ENCODE measurements around the gene APRT.
"Not testable (repeated sequence)": the region's sequence is repeated elsewhere in the genome, so short reads cannot be mapped to it uniquely, and the experiment has no call there.

APRT gene

DNA sequence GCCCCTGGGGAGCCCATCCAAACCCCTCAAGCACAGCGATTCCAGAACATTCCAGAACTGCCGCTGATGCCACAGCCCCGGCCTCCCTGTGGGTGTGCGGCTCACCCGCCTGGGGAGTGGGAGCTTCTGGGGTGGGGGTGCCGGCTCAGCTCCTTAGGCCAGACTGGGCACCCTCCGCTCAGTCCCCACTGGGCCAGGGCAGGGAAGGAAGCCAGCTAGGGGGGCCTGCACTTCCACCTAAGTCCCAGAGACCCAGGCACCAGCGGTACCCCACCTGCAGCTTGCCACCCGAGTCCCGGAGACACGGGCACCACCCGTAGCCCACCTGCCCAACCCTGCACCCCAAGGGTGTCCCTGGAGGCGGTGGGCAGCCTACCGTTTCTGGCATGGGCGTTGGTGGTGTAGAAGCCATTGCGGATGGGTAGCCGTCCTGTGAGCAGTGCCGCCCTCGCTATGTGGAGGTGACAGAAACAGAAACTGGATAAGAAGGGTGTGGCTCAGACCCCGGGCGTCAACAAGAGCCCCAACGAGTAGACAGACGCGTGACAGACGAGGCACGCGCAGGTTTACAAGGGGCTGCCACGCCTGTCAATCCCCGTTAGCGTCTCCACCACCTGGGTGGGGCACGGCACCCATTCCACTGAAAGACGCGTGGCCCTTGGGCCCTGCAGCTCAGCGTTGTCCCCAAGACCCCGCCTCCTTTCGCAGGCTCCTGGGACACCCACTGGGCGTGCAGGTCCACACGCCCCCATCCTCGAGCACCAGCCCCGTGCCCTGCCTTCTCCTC lies 30.0 kb upstream of the APRT start:
- DNase-seq: no peak

DNA sequence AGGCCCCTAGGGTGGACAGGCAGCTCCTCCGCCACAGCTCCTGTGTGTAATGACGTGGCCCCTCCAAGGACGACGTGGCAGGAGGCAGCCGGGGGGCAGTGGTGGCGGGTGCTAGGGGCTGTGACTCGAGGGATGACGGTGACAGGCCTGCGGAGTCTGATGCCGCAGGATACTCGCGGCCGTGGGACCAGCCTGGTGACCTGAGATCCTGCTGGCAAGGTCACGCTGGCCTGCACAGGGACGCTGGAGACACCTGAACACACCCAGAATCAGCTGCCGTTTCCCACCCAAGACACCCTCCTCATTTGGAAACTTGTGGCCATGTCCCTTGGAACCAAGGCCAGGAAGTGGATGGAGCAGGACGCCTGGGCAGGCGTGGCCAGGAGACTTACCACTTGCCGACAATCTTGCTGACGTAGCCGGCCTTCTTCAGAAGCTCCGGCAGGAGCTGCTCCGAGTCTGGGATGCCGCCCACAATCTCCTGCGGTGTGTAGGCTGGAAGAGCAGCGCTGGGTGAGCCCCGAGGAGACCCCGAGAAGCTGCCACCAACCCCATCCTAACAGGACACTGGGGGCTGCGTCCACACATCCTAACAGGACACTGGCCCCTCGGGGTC lies 29.0 kb upstream of the APRT start:
- no peak for DNase-seq

DNA sequence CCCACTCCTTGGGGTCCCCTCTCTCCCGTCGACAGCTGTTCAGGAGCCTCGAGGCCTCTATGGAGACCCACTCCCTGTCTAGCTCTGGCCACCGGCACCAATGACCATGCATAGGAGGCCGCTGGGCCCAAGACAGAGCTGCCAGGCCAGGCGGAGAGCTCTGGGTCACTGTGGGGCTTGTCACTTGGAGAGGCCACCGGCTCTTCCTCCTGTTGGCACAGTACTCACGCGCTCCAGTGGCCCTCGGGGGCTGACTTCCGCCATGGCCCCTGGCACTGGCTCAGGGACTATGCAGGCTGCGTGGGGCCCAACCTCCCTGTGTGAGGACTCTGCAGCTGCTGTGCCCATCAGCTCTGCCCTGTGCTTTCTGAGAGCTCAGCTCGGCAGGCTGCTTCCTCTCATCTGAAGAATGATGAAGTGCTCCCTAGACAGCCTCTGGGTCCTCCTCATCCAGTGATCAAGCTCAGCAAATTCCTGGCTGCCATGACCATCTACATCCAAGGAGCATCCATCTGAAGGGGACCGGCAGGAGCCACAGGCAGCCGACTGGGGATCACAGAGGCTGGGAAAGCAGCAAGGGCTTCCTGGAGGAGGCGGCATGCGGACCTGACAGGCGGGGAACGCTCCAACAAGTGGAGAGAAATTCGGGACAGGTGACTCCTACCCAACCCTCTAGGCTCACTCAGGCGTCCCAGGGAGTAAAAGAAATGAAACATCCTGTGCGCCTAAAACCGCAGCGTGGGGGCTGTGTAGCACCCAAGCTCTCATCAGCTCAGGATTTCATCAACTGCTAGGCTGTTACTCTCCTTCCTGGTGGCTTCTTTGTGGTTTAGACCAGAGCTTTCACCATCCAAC lies 28.2 kb upstream of the APRT start:
- no peak for DNase-seq

DNA sequence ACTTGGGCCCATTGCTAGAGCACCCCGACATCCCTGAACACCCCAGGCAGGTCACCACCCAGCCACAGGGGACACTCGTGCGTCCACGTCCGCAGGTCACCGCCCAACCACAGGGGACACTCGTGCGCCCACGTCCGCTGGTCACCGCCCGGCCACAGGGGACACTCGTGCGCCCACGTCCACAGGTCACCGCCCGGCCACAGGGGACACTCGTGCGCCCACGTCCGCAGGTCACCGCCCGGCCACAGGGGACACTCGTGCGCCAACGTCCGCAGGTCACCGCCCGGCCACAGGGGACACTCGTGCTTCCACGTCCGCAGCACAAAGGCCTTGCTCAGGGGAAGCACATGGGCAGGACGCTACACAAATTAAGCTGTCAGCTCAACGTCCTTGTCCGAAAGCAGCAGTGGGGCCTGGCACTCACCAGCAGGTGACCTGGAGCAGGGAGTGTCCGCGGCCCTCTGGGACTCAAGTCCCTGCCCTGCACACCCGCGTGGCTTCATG lies 27.4 kb upstream of the APRT start:
- no peak for DNase-seq

DNA sequence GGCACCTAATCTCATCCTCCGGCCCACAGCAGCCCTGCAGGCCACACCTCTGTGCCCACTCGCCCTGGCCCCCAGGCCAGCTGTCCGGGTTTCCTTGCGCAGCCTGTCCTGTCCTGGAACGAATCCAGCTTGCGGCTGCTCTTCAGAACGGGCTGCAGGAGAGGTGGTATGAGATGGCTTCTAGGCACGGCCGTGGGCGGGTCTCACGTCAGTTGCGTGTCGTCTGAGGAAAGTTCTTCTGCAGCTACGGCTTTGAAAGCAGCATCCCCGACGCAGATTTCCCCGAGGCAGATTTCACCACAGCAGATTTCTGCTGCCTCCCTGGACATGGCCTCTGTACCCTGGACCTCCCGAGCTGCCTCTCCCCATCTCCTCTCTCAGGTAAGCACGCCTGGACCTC lies 26.8 kb upstream of the APRT start:
- DNase-seq: no peak

DNA sequence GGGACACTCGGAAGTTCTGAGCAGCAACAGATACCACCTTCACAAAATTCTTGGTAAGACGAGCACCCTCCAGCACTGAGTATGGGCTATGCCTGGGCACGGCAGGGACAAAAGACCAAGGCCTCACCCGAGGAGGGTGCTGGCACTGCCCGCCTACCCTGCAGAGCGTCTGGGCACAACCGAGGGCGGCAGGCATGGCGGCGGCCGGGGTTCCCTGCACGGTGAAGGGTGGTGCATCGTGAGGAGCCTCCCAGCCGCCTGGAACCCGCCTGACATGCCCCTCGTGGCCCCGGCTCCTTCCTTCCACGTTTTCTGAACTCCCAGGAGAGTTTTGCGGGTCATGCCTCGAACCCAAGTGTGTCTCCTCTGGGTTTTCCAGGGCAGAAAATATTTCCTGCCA lies 26.1 kb upstream of the APRT start:
- no peak for DNase-seq

DNA sequence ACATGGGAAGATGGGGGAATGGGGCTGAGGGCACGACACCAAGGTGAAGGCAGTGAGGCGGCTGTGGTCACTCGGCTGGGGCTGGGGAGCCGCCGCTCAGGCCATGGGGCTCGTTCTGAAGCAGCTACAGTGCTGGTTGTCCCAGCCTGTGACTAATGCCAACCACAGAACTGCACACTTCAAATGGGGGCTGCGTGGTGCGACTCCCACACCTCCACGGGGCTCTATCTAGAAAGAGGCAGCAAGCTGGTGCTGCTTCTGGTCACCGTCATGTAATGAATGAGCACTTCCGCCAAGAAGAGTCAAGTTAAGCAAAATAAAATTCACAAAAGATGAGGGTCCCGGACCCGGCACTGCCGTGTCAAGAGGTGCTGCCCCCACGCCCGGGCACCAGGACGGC lies 25.1 kb upstream of the APRT start:
- DNase-seq: no peak

DNA sequence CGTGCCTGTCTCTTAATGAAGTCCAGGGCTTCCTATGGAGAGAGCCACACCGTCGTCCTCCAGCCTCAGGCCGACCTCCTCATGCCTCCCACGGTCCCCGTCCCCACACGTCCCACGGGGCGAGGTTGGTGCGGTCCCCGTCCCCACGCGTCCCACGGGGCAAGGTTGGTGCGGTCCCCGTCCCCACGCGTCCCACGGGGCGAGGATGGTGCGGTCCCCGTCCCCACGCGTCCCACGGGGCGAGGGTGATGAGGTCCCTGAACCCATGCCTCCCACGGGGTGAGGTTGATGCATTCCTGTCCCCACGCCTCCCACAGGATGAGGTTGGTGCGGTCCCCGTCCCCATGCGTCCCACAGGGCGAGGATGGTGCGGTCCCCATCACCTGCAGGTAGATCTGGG lies 24.1 kb upstream of the APRT start:
- no peak for DNase-seq

DNA sequence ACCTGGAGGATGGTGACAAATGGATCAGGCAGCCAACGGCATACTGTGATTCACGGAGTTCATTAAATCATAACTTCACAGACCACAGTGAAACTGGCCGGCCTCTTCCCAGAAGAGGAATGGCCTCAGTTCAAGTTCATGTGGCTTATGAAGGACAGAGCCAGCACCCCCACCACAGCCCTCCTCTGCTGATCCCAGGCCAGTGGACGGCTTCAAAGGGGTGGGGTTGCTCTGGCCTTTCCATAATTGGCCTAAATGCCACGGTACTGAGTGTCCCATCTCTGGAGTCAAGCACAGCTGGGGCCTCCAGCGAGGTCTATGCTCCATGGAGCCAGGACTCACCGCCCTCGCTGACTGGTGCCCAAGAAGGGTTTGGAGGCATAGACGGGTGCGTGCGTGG lies 23.7 kb upstream of the APRT start:
- no peak for DNase-seq

DNA sequence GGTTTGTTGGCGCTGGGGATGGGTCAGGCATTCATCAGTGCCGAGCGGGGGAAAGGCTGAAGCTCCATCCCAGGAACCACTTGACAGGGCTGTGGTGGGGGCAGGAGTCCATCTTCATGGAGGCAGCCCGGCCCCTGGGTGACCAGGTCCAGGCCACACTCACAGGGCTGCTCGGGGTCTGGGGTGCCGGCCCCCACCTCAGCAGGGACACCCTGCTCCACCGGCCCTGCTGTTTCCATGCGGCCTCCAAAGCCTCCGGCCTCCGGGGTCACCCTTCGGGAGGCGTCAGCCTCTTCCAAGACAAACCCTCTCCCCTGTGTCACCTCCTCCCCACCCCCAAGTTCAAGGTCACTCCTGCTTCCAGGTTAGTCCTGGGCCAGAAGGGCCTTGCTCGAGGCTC lies 22.9 kb upstream of the APRT start:
- no peak for DNase-seq

DNA sequence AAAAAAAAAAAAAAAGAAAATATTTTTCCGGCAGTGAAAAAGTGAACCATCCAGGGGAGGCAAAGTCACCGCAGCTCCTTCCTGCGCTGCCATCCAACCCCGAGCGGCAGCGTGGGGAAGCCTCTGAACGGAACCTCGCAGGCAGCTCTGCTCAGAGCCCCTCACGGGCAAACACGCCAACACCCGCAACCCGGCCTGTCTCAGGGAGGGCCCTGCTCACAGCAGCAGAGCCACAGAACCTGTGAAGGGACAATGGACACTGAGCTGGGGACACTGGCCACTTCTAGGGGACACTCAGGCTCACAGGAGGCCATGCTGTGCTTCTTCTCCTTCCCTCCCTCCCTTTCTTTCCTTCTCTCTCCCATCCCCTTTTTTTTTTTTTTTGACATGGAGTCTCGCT lies 21.4 kb upstream of the APRT start:
- DNase-seq: no peak

DNA sequence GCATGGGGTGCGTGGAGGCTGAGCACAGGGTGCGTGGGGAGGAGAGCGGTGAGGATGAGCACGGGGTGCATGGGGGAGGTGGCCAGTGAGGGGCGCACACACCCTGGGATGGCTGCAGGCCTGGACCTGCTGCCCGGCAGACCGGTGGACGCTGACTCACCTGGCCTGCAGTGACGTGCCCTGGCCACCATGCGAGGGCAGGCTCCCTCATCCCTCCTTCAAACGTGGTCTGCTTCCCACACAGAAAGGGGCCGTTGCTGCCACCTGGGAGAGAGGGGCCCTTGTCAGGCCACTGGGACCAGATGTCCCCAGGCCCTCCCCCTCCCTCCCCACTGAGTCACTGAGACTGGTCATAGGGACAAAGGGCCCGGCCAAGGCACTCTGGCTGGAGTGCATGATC lies 20.1 kb upstream of the APRT start:
- DNase-seq: no peak

DNA sequence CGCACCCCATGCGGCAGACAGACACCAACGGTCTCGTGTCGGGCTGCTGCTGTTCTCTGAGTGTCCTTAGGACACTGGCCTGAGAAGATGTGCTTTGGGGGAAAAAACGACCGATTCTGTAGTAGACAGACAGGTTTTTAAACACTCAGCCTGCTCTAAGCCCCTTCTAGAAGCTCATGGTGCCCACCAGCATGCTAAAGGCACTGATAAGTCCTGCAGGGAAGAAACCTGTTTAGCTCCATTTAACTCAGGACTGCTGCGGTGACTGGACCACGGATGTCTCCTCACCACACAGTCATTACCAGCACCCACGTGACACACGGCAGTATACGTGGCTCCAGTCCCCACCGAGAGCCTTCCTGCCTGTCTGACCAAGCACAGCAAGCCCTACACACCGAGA lies 19.1 kb upstream of the APRT start:
- DNase-seq: no peak

DNA sequence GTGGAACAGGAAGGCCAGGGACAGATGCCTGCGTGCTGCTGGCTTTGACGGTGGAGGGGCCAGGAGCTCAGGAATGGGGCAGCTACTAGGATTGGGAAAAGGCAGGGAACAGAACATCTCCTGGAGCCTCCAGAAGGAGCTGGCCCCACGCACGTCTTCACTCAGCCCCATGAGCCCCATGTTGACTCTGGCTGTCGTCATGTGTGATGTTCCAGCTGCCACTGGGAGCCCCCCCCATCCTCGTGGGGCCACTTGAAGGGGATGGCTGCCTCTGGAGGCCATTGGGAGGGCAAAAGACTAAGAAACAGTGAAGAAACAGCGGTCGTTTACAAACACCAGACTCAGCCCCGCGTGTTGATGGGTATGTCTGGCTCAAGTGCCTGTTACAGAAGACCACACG lies 18.5 kb upstream of the APRT start:
- no peak for DNase-seq

DNA sequence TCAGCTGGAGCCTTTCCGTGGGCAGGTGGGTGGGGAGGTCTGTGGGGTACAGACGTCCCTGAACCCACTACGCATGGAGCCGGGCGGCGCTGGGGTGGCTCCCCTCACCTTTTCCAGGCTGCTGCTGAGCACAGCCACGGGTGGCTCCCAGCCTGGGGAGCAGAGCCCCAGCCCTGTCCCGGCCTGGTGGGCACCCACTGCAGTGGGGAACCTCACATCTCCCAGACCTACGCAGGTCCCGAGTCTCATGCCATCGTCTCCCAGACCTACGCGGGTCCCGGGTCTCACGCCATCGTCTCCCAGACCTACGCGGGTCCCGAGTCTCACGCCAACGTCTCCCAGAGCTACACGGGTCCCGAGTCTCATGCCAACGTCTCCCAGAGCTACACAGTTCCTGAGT lies 17.0 kb upstream of the APRT start:
- DNase-seq: no peak

DNA sequence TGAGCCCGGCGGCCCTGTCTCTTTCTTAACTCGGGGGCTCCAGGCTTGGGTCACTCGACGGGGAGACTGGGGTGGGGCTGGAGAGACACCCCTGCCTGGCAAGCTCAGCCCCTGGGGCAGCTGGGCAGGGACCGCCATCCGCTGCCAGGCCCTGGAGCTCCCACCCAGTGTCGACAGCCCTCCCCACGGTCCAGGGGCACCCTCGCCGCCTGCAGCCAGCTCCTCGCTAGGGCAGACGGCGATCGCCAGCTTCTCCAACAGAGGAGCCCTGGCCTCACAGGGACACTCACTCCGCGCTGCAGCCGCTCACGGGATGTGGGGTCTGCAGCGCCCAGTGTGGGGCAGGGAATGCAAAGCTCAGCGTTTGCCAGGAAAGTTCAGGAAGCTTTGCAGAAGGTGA lies 16.0 kb upstream of the APRT start:
- DNase-seq: no peak

DNA sequence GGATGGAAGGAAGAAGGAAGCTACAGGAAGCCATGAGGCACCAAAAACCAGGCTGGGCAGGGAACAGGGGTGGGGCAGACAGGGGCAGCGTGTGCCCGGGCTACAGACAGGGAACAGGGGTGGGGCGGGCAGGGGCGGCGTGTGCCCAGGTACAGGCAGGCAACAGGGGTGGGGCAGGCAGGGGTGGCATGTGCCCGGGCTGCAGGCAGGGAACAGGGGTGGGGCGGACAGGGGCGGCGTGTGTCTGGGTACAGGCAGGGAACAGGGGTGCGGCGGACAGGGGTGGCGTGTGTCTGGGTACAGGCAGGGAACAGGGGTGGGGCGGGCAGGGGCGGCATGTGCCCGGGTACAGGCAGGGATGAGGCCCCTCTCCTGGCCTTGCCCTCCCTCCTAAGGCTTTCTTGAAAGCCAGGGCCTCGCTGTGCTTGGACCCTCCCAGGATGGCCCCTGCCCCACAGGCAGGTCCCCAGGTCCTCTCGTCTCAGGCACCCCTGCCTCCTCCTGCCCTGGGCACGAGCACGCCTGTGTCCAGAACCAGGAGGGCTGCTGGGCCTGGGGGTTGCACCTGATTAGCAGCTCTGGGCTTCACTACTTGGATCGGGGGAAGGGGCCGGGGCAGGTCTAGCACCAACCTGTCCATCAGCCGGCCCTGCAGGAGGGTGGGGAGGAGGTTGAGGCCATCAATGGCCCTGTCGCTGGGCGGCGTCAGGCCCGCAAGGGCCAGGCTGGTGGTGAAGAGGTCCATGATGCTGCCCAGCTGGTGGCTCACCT lies 14.5 kb upstream of the APRT start:
- DNase-seq: no peak

DNA sequence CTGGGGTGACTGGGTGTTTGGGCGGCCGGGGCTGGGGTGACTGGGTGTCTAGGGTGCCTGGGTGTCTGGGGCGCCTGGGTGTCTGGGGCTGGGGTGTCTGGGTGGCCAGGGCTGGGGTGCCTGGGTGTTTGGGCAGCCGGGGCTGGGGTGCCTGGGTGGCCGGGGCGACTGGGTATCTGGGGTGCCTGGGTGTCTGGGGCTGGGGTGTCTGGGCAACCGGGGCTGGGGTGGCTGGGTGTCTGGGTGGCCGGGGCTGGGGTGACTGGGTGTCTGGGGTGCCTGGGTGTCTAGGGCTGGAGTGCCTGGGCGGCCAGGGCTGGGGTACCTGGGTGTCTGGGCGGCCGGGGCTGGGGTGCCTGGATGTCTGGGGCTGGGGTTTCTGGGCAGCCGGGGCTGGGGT lies 13.4 kb upstream of the APRT start:
- no peak for DNase-seq

DNA sequence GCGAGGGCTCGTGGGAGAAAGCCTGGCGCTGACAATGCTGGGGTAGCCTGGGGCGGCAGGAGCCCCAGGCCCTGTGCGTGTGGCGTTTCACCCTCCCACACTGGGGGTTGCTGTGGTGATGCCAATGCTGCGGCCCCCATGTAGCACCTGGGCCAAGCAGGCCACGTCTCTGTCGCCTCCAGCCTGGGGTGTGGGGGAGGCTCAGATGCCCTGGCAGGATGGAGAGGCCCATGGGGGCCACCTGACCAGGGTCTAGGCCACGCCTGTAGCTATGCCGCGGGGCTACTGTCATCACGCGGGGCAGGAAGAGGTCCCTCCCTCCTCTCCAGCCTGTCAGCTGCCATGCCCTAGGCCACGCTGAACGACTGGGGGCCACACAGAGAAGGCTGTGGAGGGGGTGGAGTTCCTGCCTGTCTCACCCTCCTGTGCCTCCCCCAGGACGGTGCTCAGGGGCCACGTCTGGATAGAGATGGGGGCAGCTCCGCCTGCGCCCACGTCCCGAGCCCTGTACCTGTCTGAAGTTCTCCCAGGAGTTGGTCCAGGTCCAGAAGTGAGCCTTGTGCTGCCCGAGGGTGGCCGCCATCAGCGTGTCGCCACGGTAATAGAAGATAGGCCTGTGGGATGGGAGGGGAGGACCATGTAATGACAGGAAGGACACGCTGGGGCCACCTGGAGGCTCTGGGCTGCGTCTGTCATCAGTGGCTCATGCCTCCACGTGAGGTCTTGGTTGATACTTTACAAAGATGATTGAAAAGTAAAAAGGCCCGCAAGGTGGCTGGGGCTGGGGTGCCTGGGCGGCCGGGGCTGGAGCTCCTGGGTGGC lies 12.7 kb upstream of the APRT start:
- no peak for DNase-seq

DNA sequence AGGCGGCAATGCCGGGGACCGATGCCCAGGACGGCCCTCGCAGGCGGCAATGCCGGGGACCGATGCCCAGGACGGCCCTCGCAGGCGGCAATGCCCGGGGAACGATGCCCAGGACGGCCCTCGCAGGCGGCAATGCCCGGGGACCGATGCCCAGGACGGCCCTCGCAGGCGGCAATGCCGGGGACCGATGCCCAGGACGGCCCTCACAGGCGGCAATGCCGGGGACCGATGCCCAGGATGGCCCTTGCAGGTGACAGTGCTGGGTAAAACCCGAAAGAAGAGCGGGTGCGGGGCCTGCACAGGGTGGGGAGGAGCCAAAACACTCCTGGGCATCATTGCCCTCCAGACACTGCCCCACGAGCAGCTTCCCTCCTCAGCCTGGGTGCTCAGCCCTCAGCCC lies 11.9 kb upstream of the APRT start:
- DNase-seq: not testable (repeated sequence)

DNA sequence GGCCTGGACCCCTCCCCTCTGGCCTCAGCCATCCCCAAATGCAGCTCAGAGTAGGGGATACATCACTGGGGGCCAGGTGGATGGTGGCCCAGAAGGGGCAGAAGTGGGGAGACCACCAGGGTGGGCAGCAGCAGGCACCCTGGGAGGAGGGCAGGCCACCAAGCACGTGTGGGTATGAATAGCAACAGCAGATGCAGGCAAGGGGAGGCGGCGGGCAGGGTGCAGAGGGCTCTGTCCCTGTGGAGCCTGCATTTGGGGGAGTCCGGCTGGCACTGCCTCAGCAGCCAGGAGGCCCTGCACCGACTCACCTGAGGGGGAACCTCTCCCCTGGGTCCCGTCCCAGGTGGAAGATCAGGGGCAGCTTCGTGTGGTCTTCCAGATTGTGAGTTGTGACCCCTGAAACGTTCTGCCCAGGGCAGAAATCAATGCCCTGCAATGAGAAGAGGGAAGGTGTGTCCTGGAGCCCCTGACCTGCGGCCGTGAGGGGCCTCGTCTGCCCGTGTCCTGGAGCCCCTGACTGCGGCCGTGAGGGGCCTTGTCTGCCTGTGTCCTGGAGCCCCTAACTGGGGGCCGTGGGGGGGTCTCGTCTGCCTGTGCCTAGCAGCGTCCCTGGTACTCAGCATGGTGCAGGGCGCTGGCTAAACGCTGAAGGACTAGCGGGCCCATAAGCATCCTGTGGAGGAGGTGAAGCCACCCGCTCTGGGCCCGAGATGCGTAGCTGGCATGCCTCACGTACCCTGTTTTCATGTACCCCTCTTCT lies 10.7 kb upstream of the APRT start:
- no peak for DNase-seq
